Hypothalamus (tissue), 51 donors: ENCODE results near the gene ARHGEF3.

Source experiments
- DNase-seq, 51 donors: peaks; one replicate each; lab custom pipeline; 2025; lab: John Stamatoyannopoulos, UW

ARHGEF3 gene

GRCh38 chr3:56823421-56823926, 21.7 kb upstream of the ARHGEF3 start:
- DNase-seq = no peak

- no peak for DNase-seq
These were observed 20.8 kb upstream of the ARHGEF3 start for GRCh38 chr3:56822501-56822900.

- DNase-seq = no peak
These were observed 17.5 kb upstream of the ARHGEF3 start for GRCh38 chr3:56819016-56819809.

GRCh38 chr3:56818156-56818985, 16.6 kb upstream of the ARHGEF3 start:
- no peak for DNase-seq

GRCh38 chr3:56817646-56818045, 15.9 kb upstream of the ARHGEF3 start:
- no peak for DNase-seq

GRCh38 chr3:56816061-56816460, 14.3 kb upstream of the ARHGEF3 start:
- DNase-seq = no peak

GRCh38 chr3:56815589-56815988, 13.8 kb upstream of the ARHGEF3 start:
- DNase-seq = no peak

- DNase-seq = no peak
These were observed 11.9 kb upstream of the ARHGEF3 start for GRCh38 chr3:56813653-56813960.

- DNase-seq = peak in 1 of 51 donors; percentile 61
These were observed 11.3 kb upstream of the ARHGEF3 start for GRCh38 chr3:56812754-56813652.

- no peak for DNase-seq
These were observed 9.9 kb upstream of the ARHGEF3 start for GRCh38 chr3:56811546-56812202.

GRCh38 chr3:56810577-56811545, 9.1 kb upstream of the ARHGEF3 start:
- DNase-seq = no peak

- peak in 30 of 51 donors; percentile 4 to 78 (median 38) for DNase-seq
These were observed 4.7 kb upstream of the ARHGEF3 start for GRCh38 chr3:56806407-56806806.

GRCh38 chr3:56802790-56803189, 1.0 kb upstream of the ARHGEF3 start:
- no peak for DNase-seq

GRCh38 chr3:56802378-56802745, 613 bp upstream of the ARHGEF3 start:
- DNase-seq = no peak

GRCh38 chr3:56800832-56801661, 702 bp downstream of the ARHGEF3 start:
- DNase-seq = peak in 12 of 51 donors; percentile 12 to 69 (median 46)

- DNase-seq = peak in 6 of 51 donors; percentile 6 to 69 (median 28)
These were observed 1.5 kb downstream of the ARHGEF3 start for GRCh38 chr3:56800130-56800831.

GRCh38 chr3:56799251-56799882, 2.4 kb downstream of the ARHGEF3 start:
- peak in 5 of 51 donors; percentile 7 to 78 (median 11) for DNase-seq
